Activated effector memory CD4-positive, alpha-beta T cell treated with anti-CD3 and anti-CD28 coated beads, Interleukin-2, amount 50 U/mL, for 16 hours (primary cell): ENCODE measurements around the gene MAST4.

ENCODE experiments used
- DNase-seq: peaks from one replicate; pipeline ENCODE4 v3.0.0-alpha.2; 2020

MAST4 gene

DNA sequence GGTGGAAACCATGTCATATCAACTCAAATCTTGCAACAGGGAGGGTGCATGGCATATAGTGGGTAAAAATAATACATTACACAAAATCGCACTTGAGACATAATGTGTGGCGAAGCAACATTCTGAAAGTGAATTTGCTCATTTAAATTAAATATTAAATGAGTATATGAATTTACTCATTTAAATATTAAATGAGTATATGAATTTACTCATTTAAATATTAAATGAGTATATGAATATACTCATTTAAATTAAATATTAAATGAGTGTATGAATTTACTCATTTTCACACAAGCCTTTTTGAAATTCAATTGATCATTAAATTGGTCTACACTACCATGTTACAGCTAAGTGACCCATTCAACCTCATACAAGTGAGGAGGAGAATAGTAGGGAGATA is 10.5 kb downstream of the MAST4 start:
- DNase-seq = no peak

DNA sequence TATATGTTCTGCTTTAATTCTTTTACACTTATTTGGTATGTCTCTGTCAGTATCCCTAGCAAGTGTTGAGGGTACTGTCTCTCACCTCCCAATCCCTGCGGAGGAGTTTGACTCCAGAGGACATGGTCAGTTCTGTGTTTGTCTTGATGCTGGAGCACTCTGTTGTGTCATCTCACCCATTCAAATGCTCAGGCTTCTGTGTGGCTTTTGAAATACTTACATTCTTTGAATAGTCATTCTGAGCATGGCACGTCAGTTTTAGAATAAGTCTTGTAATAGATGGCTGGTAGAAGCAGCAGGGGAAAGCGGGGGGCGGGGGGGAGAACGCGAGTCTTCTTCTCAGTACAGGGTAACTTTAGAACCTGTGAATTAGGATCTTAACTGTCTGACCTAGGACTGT is 12.3 kb downstream of the MAST4 start:
- DNase-seq = no peak

DNA sequence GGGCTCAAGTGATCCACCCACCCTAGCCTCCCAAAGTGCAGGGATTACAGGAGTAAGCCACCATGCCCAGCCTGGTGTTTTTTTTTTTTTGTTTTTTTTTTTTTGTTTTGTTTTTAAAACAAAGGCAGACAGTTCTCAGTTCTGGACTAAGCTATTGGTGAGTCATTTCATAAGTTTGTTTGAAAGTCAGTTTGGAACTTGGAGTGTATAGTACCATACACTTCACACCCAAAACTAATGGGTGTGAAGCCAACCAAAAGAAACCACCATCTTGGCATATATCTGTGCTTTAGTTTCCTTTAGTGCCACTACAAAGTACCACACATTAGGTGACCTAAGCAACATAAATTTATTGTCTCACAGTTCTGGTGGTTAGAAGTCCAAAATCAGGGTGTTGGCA is 13.4 kb downstream of the MAST4 start:
- DNase-seq = no peak

DNA sequence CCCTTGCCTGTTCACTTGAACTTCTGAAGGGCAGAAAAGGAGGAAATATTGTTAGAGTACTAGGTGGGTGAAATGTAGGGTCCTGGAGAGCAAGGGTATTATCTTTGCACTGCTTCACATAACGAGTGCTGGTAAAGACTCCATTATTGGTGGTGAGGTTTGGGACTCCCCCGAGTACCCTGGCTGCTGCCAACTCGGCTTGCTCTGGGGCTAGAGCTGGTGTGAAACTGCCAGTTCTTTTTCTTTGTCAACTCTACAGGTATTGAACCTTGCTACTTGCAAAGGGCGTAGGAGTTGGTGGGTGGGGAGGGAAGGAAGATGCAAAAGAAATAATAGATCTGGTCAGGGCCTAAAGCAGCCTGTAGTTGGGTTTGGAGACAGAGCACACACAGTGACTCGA is 16.0 kb downstream of the MAST4 start:
- no peak for DNase-seq

DNA sequence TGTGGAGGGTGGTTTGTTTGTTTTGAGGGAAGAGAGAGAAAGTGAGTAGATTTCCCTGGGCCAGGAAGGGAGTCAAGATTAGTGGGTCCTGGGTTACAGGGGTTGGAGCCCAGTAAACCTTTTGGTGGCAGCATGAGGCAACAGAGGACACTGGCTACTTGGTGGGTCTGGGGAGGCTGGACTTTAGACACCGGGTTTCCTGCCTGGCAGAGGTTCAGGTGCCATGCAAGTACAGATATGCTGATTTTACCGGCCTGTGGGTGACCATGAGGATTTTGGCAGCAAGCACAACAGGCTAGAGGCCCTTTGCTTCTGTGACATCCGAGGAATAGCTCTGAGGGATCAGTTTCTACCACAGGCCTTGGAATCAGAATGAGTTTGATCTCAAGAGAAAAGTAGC is 18.9 kb downstream of the MAST4 start:
- DNase-seq = no peak

DNA sequence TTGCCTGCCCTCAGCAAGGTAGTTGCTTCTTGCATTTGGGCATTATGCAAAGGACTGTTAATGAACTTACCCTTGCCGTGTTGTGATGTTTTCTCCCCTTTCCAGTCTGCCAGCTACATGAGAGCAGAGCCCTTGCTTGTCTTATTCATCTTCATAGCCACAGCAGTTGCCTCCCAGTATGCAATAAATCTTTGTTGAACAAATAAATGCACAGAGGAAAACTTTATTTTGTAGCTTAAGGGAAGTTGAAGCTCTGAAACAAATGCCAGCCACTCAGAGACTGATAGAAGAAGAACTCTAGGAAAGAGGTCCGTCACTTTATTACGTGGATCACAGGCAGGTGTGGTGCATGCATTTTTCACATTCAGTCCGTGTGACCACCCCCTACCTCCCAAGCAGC is 19.7 kb downstream of the MAST4 start:
- DNase-seq = no peak

DNA sequence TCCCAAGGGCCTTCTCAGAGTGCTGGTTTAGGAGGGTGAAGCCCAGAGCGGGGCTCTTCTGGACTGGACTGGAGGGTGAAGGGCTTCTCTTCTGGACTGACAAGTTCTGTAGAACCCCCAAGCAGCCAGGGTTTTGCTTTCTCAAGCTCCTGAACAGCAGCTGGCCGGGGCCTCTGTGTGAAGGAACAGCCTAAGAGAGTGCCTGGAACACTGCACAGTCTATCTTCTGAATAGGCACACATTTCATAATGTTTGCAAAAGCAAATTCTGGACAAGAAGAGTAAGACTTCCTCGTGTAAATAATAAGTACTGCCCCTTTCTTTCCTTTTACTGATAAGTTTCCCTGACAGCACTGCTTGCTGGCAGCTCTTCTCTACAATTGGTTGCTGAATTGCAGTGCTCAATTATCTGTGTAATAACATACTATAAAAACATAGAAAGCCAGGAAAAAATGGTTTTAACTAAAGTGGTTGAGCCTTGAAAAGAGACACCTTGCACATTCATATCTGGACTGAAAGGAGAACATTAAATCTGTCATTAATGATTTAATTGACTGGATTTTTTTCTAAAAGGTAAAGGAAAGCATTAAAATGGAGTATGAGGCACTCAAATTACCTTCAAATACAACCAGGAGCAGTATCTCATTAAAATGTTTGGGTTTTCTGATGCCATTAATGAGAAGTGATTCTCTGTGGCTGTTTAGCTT is 20.5 kb downstream of the MAST4 start:
- DNase-seq = no peak

DNA sequence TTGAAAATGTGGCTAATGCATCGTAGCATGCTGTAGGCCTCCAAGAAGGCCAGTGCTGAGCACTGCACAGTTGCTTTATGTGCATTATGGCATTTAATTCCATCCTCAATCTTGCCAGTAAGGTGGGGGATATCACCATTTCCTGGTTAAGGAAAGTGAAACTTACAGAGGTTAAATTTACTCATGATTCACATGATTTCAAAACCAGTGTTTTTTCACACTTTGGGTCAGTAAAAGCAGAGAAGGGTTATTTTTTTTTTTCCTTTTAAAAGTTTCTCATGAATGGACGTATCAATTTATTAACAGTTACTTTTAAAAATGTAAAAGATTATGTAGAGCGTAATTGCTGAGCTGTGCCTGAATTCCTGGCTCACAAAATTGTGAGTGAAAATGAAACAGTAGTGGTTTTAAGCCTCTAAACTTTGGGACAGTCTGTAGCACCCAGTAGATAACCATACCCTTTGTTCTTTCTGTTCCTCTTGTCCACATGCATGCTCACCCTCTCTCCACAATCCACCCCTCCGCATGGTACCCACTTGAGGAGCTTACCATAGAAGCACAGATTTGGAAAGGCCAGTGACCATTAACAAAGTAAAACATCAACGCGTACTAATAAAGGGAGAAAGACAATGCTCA is 21.2 kb downstream of the MAST4 start:
- no peak for DNase-seq

DNA sequence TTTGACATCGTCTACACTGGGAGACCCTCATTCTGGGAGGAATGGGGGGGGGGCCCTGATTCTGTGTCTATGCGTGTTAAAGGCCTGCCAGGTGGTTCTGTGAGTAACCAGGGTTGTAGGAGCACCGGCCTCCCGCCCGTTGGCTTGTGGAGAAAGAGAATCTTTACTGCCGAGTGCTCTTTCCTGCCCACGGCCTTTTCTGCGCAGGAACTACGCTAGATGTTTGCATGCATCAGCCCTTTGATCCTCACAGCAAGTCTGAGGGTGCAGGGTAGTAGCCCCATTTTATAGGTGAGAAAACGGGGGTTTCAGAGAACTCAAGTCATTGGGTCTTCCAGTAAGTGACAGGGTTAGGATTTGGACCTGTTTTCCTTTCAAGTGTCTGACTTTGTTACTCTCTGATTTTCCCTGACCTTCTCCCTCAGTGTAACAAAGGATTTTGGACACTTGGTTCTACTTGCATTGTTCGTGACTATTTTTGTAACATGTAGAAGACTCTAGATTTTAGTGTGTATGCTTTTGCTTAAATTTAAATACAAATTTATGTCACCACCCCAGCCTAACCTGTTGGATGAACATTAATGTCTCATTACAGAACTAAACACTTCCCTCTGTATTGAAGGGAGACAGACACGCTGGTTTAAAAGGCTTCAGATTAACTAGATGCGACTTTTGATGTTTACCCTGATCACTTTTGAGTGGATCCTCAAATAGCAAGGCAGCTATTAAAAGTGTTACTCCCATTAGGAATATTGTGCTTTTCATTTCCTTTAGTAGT is 22.0 kb downstream of the MAST4 start:
- DNase-seq = no peak

DNA sequence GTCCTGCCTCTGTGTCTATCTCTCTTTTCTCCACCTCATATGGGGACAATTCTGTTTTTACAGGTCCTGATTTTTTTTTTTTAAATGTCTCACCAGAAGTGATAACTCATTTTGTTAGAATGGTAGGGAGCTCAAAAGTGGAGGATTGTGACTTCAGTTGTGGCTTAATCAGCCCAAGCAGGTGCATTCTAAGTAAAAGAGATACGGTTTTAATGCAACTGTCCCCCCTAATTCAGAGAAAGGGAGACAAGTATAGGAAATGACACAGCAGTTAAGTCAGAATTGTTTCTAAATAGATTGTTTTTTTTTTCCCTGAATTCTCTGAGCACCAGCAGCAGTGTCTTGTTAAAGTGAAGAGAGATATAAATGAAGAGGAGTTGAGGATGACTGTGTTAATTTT is 24.5 kb downstream of the MAST4 start:
- DNase-seq = no peak

DNA sequence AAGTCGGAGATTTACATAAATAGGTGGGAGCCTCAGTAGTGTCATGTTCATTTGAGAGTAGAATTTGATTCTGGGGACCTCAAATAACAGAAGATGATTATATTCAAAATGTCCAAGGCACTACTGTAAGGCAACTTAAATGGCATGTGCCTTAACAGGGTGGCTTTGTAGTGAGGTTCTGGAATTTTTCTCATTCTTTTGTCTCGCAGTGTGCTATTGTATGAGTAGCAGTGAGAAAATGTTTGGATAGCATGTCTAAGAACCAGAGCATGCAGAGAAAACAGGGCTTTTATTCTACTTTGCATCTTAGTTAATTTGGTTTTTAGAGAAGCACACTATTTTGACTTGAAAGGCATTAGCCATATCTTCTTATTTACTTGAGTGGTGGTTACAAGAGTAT is 25.0 kb downstream of the MAST4 start:
- DNase-seq = no peak

DNA sequence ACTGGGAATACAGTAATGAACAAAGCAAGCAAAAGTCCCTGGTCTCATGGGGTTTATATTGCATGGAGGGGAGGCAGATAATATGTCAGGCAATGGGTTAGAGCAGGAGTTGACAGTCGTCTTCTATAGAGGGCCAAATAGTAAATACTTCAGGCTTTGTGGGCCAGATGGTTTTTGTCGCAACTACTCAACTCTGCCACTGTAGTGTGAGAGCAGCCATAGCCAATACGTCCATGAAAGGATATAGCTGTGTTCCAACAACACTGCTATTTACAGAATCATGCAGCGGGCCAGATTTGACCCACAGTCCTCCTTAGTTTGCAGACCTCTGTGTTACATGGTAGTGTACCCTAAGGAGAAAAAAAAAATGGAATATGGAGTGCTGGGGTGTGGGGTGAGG is 25.5 kb downstream of the MAST4 start:
- DNase-seq = no peak

DNA sequence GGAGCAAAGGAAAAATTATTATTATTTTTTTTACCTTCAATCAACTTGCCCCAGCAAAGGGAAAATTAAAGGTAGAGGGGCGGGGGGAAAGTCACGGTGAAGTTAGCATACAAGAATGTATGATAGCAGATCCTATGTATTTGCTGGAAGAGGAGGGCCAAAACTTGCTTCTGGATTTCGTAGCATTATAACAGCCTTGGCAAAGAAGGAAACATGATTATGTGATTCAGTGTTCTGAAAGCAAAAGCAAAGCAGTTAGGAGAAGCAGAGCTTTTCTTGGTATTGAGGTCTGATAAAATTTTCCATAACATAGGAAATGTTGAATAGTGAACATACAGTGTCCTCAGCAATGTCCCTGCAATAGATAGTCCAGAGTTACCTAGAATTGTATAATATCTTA is 32.4 kb downstream of the MAST4 start:
- no peak for DNase-seq

DNA sequence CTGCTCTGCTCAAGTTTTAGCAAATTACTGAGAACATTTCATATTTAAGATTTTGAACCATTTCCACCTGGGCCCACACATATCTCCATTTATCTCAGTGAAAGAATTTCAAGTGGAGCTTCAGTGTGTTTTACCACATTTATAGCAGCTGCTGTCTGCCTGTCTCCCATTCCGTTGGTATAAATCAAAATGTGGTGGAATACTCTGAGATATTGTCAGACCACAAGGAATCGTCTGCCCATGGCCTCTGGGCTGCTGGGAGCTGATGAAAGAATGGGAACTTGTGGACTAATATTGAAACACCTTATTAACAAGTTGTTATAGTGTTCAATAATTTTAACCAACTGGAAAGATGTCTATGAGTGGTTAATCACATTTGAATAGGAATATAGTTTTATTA is 33.3 kb downstream of the MAST4 start:
- no peak for DNase-seq

DNA sequence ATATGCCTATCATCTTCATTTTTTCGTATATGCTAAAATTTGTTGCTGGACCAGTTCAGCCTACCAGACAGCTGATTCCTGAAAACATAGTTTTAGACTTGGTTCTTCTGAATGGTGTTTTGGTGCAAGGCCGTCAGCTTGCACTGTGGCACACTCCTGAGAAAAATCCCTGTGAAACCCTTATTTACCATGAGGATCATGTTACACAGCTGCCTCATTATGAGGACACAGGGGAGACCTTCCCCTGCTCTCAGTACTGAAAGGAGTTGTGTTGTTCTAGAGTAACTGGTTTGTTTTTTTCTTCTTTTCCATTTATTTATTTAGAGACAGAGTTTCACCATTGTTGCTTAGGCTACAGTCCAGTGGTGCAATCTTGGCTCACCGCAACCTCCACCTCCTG is 37.6 kb downstream of the MAST4 start:
- DNase-seq = no peak

DNA sequence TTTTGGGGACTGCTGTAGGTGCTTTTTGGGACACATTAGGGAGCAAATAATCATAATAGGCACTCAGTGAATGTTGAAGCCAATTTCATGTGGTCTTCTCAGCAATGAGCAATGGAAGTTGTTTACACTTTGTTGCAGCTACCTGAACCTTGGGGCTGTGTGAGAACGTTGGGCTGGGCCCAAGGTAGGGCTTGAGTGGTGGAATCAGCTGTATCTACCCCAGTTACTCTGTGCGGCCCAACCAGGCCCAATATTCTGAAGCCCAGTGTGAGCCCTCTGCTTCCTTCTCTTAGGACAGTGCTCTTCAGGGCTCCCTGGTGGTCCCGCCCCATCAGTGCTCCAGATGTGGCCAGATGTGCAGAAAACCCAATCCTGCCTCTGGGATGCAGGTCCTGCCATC is 38.4 kb downstream of the MAST4 start:
- DNase-seq = no peak

DNA sequence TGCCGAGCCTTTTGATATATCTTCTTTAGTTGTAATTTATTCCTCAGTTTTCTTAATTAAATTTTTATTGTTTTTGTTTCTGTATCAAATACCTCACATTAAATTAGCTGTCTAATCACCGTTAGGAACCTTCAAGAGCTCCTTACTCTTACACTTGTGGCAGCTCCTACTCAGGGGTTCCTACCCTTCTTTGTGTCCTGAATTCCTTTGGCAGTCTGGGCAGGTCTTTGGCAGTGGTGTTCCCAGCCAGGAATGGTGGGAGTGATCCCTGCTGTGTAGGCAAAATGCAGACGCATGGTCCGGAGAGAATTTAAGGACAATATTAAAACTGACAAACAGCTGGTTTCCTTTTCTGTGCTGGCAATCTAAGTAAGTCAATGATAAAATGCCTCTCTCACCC is 41.8 kb downstream of the MAST4 start:
- no peak for DNase-seq

DNA sequence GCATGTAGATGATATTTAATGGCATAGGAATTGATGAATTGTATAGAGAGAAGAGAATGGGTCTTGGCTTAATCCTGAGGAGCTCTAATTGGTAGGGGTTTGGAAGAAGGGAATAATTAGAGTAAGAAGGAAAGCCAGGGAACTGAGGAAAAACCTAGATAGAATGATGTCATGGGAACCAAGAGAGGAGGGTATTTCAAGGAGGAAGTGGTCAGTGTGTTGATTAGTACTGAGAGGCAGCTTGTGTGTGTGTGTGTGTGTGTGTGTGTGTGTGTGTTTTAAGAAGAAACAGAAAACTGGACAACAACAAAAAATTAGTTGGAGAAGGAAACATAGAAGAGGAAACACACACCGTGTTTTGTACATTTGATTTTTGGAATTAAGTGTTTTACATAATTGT is 42.8 kb downstream of the MAST4 start:
- DNase-seq = no peak

DNA sequence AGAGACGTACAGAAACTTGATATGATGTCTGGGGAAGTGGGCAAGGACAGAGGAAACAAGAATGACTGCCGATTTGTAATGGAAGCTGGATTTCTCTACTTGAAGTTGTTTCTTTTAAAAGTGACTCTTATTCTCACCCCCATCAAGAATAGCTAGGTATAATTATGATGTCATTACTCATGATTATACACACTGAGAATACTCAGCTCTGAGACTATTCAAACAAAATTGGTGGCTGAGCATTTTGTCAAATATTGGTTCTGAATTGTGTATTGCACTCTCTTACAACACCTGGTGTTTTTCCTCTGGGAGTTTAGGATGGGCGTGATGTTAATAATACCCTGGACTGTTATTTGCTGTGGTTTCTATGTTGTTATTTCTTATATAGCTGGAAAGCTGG is 46.3 kb downstream of the MAST4 start:
- no peak for DNase-seq

DNA sequence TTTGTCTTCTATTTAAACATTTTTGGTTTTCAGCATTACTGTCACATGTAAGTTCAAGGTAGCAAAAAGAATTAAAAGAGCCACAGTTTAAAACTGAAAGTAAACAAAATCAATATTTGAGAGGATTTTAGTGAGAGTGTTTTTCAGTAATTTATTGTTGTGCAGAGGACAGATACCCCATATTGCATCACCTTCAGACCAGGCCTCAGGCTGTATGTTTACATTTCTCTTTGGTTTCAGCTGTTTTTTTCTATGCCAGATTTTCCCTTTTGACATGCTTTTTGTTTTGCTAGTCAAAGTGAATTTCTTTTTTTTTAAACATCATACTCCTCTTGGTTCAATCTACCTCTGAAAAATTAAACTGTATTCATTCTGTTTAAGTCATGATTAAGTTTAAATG is 47.2 kb downstream of the MAST4 start:
- no peak for DNase-seq

DNA sequence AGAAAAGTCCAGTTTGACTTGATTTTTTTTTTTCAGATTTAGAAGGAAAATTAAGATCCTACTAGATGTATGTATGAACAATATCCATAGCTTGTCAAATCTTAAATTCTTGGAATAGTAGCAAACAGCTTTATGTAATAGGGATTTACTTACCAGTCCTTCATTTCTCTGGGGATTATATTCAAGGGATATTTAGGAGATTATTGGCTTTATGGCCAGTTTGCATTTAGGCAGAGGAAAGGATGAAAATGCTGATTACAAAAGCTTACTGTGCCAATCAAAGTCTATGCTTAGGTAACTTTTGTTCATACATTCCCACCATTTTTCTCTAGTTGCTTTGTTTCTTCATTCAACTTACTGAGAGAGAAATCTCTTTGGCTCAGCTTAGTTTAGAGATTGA is 47.9 kb downstream of the MAST4 start:
- DNase-seq = no peak

DNA sequence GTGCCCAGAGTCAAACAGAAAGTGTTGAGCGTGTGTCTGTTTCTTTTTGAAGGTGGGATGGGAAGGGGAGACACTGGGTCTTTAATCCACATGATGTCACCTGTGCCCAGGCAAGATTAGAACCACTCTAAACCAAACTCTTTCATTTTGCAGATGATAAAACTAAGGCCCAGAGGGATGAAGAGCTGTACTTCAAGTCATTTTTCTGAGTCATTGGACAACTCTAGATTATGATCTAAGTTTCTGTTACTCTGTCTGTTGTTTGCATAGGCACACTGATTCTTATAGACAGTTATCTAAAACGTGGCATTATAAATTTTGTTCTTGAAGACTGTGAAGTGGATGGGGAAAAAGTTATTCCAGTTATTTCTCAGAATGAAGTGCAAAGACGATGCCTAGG is 48.8 kb downstream of the MAST4 start:
- no peak for DNase-seq

DNA sequence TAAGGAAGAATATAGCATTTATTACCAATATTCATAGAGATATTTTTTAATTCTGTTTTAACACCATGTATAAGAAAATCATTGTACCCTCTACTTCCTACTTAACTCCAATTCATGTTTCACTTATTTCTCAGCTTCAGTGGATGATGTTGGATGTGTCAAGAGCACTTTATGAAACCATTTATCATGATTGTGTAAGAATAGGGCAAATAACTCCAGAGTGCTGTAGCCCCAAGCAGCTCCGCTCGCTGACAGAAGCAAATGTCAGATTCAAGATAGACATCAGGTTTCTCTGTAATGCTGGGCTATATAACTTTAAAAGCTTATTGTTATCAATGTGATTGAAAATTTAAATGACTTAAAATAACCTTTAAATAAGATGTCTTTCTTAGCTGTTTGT is 50.4 kb downstream of the MAST4 start:
- DNase-seq = no peak

DNA sequence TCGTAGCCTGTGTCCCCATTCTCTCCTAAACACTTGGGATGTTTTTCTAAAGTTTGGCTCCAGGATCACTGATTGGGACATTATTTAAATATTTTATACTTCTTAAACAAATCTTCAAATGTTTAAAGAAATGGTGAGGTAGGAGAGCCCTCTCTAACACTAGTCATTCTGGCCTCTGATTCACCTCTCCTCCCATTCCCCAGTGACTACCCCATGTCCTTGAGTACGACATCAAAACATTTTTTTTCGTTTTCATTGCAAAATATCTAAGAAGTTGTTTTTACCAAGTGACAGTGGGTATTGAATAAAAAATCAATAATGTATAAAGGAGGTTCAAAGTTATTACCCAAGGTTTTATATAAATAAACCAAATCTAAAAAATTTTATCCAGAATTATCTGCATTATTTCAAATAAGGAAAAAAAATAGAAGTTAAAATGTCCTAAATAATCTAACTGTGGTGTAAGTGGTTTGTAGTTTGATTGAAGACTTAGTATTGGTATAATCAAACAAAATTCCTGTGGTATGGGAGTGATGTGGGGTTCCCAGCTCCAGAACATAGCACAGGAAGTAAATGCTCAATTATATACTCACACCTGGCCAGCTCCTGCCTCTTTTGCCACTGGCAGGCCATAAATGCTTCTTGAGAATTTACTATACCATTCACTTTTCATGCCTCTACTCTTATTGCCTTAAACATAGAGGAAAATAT is 51.1 kb downstream of the MAST4 start:
- no peak for DNase-seq
